Lung (tissue), 12 donors: Measurements from ENCODE around the gene SEMA3C. TPM values are rescaled to one million over a fixed set of nuclear protein-coding genes. Genes with fewer than 3 reads are reported as not detected.

Experiments
- ATAC-seq: fragments of 200-7000 bp; cut with Tn5 transposase; one replicate; pipeline ENCODE4 v1.9.1; 2020; ENCODE audit warnings: moderate number of reproducible peaks; ENCODE audit not compliant: insufficient read depth, low FRiP score
- DNase-seq, 3 donors: peaks; one replicate each; pipeline ENCODE4 v3.0.0-alpha.2; 2013 to 2017
- H3K27ac ChIP-seq, 2 donors: one replicate each; pipeline ENCODE4 v1.5.1; 2013; ENCODE audit warnings: mild to moderate bottlenecking in 2 of 2, moderate library complexity in 2 of 2, control low read depth in 1 of 2, inconsistent platforms in 1 of 2, low read depth in 1 of 2, low read length in 1 of 2
- H3K27me3 ChIP-seq, 3 donors: one replicate each; pipeline ENCODE4 v1.5.1; 2013; ENCODE audit warnings: low read length in 2 of 3; ENCODE audit not compliant: control insufficient read depth in 3 of 3, insufficient read depth in 3 of 3
- H3K36me3 ChIP-seq, 4 donors: one replicate each; pipeline ENCODE4 v1.5.1; 2013; ENCODE audit warnings: low read length in 4 of 4, mild to moderate bottlenecking in 1 of 4, moderate library complexity in 1 of 4; ENCODE audit not compliant: control insufficient read depth in 4 of 4, insufficient read depth in 4 of 4
- H3K4me1 ChIP-seq, 5 donors: one replicate each; pipeline ENCODE4 v1.5.1; 2013; ENCODE audit warnings: low read length in 5 of 5, mild to moderate bottlenecking in 2 of 5, moderate library complexity in 1 of 5; ENCODE audit not compliant: control insufficient read depth in 5 of 5, insufficient read depth in 5 of 5
- H3K4me3 ChIP-seq: one replicate; pipeline ENCODE4 v1.5.1; 2013; ENCODE audit warnings: mild to moderate bottlenecking, control low read depth, moderate library complexity
- H3K9ac ChIP-seq, 2 donors: one replicate each; pipeline ENCODE4 v1.5.1; 2013; ENCODE audit warnings: low read length in 2 of 2, control low read depth in 1 of 2; ENCODE audit not compliant: insufficient read depth in 1 of 2
- H3K9me3 ChIP-seq, 4 donors: one replicate each; pipeline ENCODE4 v1.5.1; 2013; ENCODE audit warnings: low read length in 3 of 4, mild to moderate bottlenecking in 1 of 4, moderate library complexity in 1 of 4; ENCODE audit not compliant: control insufficient read depth in 4 of 4, insufficient read depth in 3 of 4
- WGBS, 2 donors: extraction: QIAGEN DNeasy Blood & Tissue Kit; methylation state at CpG; one replicate each; pipeline ENCODE4 v1.1.7; 2013; 5-methylcytosine and 5-hydroxymethylcytosine counted together
- polyA plus RNA-seq, 2 donors: library from polyadenylated mRNA; stranded (reverse); fragments of 200-250 nt; gene quantifications; one replicate each; pipeline ENCODE4 v1.2.1, GENCODE V29; 2013
- total RNA-seq, 2 donors: library from RNA; depleted of rRNA in 1 of 2; stranded (reverse); fragments of >200 nt in 1 of 2; gene quantifications; one replicate each; pipeline ENCODE4 v1.2.1, GENCODE V29; 2014 to 2021
- TF ChIP-seq, protein P1 (sequence below): IDR thresholded peaks from 2 replicates; pipeline ENCODE4 v1.5.1; 2012; ENCODE audit warnings: mild to moderate bottlenecking; ENCODE audit errors: control extremely low read depth, extremely low read depth
- donor health status: control.
- donor health status: control.
- donor health status: Bipolar disorder and iron deficiency.
- donor health status: healthy.
- donor health status: DM: yes; HTN: yes; CAD: no.

The SEMA3C gene
- total and polyA plus RNA-seq, 4 donors: 6.9 to 87.2 (median 33.7) TPM

- no peak for DNase-seq
- H3K4me1 ChIP-seq: peaks cover 0 to 2% (median 0%) of the 10 kb centered on the region in 5 donors
- H3K27me3 ChIP-seq: no peaks in the 10 kb centered on the region
- H3K27ac ChIP-seq: no peak overlapping the region
- no peaks in the 10 kb centered on the region for H3K9me3 ChIP-seq
- H3K36me3 ChIP-seq: no peaks in the 10 kb centered on the region
- no peak for ATAC-seq
- TF ChIP-seq, protein P1, sequence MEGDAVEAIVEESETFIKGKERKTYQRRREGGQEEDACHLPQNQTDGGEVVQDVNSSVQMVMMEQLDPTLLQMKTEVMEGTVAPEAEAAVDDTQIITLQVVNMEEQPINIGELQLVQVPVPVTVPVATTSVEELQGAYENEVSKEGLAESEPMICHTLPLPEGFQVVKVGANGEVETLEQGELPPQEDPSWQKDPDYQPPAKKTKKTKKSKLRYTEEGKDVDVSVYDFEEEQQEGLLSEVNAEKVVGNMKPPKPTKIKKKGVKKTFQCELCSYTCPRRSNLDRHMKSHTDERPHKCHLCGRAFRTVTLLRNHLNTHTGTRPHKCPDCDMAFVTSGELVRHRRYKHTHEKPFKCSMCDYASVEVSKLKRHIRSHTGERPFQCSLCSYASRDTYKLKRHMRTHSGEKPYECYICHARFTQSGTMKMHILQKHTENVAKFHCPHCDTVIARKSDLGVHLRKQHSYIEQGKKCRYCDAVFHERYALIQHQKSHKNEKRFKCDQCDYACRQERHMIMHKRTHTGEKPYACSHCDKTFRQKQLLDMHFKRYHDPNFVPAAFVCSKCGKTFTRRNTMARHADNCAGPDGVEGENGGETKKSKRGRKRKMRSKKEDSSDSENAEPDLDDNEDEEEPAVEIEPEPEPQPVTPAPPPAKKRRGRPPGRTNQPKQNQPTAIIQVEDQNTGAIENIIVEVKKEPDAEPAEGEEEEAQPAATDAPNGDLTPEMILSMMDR: no peak
- H3K4me3 ChIP-seq: no peak overlapping the region
- no peak overlapping the region for H3K9ac ChIP-seq
- WGBS, 2 donors: 91 to 94% methylated on average over 1 of the region's 1 CpG
Measured at GRCh38 chr7:80954191-80954590, 35.3 kb upstream of the SEMA3C start.

DNA sequence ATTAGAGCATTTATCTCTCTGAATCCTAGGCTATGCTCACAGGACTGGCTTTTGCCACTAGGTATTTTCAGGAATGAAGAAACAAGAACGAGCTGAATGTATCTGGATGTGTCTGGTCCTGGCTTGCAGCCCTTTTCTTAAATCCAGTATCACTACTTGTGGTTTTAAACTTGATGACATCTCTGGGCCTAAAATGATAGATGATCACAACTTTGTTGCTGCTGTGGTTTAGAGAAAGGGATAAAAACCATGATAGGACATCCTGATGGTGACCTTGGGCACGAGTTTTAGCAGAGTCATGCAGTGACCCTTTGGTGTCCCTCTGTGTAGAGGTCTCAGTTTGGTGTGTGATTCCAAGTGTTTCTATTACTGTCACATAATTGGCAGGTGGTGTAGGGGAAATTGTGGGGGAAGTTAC lies 31.7 kb upstream of the SEMA3C start:
- H3K9me3 ChIP-seq: no peaks in the 10 kb centered on the region
- TF ChIP-seq, protein P1: no peak
- no peak overlapping the region for H3K9ac ChIP-seq
- no peaks in the 10 kb centered on the region for H3K27me3 ChIP-seq
- peak overlapping the region in 1 of 2 donors; percentile 72 for H3K27ac ChIP-seq
- H3K4me3 ChIP-seq: no peak overlapping the region
- no peak for DNase-seq
- peaks cover 0 to 2% (median 0%) of the 10 kb centered on the region in 5 donors for H3K4me1 ChIP-seq
- no peak for ATAC-seq
- 27 to 33% methylated on average over 2 of the region's 2 CpGs for WGBS, 2 donors
- H3K36me3 ChIP-seq: no peaks in the 10 kb centered on the region

DNA sequence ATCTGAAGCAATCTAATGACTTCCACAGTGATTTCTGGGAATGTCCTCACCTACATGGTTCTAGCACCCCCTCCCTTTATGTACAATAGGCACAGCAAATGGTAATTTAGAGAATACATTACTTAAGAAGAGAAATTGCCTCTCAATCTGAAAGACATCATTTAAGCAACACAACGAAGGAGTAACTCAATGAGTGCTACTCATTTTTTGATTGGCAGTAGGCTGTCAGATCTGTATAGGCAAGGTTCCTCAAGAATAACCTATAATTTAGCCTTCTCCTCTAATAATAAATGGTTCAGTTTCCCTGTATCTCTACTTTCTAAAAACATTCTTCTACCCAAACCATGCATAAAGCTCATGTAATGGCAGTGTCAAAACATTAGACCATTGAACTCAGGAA lies 30.6 kb upstream of the SEMA3C start:
- TF ChIP-seq, protein P1: no peak
- H3K9ac ChIP-seq: no peak overlapping the region
- H3K27me3 ChIP-seq: no peaks in the 10 kb centered on the region
- no peak for ATAC-seq
- peaks cover 0 to 2% (median 0%) of the 10 kb centered on the region in 5 donors for H3K4me1 ChIP-seq
- no peak overlapping the region for H3K4me3 ChIP-seq
- WGBS, 2 donors: 88 to 100% methylated on average over 1 of the region's 1 CpG
- H3K9me3 ChIP-seq: no peaks in the 10 kb centered on the region
- no peak overlapping the region for H3K27ac ChIP-seq
- DNase-seq: no peak
- H3K36me3 ChIP-seq: no peaks in the 10 kb centered on the region

DNA sequence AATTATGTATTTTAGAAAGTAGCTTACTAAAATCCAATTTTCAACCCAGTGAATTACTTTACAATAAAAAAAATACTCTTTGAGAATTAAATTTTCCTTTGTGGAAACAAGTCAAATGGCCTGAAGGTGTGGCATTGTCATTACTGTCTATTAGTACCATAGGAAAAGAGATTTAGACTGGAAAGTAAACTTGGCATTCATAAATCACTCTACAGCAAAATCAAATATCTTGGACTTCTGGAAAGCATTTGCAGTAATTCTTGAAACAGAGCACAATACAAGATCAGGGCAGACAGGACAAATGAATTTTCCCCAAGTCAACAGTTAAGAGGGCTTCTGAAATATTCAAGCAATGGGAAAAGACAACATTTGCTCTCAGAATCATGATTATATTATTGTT lies 28.0 kb upstream of the SEMA3C start:
- no peaks in the 10 kb centered on the region for H3K9me3 ChIP-seq
- no peak overlapping the region for H3K9ac ChIP-seq
- peaks cover 0 to 13% (median 3%) of the 10 kb centered on the region in 5 donors for H3K4me1 ChIP-seq
- no peak for ATAC-seq
- no peaks in the 10 kb centered on the region for H3K27me3 ChIP-seq
- H3K27ac ChIP-seq: no peak overlapping the region
- TF ChIP-seq, protein P1: no peak
- no peak overlapping the region for H3K4me3 ChIP-seq
- no peak for DNase-seq
- H3K36me3 ChIP-seq: no peaks in the 10 kb centered on the region
